HG03175 (cell line): Measurements from ENCODE around the gene CAPN13.

Source experiments
- ATAC-seq: cut with Tn5 transposase; IDR thresholded peaks from one replicate; pipeline ENCODE4 v1.9.1; 2021; ENCODE audit warnings: mild to moderate bottlenecking, moderate library complexity; ENCODE audit not compliant: unreplicated experiment

CAPN13 gene

DNA sequence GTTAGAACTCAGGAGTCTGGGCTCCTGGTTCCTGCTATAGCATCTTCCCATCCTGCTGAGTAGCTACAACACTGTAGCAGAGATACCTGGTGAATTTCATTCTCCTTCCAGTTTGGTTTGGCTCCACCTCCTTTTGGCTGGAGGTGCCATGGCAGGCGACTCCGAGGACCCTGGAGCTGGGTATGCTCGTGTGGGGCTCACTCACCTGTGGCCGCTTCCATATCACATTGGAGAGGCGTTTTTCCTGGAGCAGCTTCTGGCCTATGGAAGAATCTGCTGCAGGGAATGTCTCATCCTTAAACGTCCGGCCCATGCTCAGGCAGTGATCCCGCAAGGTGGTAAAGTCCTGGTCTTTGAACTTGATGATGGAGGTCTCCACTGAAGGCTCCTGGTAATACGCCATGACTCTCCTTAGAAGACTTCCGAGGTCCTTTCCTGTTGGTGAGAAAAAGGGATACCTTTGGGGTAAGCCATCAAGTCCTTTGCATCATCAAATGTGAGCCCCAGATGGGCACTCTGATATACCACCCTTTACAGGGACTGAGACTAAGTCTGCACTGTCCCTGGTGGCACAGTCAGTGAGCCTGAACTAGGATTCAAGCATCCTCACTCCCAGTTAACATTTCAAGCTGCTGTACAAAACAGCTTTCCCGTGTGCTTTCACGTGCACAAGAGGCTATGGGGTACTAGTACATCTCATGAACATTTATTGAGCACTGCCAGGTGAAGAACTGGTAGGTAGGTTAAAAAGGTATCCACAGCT lies 20.1 kb downstream of the CAPN13 start:
- no peak for ATAC-seq

DNA sequence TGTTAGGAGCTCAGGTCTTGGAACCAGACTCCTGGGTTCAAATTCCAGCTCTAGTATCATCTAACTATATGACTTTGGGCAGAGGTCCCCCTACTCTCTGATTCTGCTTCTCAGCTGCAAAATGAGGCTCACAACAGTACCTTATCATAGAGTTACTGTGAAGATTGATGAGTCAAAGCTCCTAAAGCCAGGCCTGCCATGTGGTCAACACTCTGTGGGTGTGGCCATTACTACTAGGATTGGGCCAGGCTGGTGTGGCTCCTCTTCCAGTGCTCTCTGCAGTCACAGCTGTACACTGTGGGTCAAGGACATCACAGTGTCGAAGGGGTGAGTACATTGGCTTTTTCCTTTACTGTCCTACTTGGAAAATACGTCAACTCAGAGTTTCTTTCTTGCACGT lies 22.6 kb downstream of the CAPN13 start:
- no peak for ATAC-seq

DNA sequence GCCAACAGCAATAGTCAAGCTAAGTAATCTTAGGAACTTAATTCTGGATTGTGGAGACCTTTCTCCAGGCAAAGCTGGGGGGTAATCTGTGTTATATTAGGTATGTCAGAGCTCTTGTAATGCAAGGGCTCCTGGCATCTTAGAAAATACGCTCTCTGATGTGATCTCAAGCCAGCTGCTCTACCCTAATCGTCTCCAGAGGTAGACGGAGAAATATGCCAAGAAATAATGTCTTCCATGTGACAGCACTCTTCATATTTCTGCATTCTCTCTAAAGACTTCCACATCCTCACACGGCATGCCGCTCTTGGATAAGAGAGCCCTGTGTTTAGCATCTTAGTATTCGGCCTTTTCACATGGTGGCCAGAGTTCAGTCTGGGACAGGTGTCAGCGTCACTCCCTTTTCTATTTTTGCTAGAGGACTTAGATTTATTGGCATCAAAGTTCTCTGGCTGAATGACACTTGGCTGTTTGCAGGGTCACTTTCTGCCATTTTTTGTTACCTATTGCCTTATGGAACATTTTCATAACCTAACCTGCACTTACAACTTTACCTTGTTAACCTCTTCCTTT lies 25.2 kb downstream of the CAPN13 start:
- no peak for ATAC-seq

DNA sequence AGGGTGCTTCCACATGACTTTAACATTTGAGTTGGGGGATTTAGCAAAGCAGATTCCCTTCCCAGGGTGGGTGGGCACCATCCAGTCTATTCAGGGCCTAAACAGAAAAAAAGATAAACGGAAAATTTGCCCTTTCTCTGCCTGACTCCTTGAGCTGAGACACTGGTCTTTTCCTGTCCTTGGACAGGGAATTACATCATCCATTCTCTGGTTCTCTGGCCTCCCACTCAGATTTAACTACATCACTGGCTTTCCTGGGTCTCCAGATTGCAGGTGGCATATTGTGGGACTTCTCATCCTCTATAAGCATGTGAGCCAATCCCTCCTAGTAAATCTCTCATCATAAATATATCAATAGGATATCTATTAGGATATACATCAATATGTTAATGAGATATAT lies 25.8 kb downstream of the CAPN13 start:
- no peak for ATAC-seq

DNA sequence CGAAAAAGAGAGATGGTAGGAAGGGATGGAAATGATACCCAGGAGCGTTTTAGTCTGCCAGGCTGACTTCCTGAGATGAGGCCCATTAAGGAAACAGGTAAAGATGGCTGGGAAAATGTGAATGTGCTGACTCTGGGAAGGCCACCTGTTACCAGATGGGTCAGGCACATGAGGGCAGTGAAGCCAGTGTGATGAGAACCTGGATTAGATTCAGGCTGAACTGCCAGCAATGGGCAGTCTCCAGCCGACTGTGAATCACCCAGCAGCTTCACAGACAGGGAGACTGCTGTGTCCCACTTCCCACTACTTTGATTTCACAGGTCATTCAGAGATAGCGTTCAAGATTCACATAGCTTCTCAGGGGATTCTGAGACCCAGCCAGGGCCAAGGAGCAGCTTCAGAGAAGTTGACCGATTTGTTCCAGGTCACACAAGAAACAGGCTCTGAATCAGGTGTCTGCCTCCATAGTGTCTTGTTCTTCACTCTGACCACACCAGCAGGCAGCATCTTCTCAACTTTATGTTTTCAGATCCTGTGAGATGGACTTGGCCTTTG lies 26.4 kb downstream of the CAPN13 start:
- no peak for ATAC-seq

DNA sequence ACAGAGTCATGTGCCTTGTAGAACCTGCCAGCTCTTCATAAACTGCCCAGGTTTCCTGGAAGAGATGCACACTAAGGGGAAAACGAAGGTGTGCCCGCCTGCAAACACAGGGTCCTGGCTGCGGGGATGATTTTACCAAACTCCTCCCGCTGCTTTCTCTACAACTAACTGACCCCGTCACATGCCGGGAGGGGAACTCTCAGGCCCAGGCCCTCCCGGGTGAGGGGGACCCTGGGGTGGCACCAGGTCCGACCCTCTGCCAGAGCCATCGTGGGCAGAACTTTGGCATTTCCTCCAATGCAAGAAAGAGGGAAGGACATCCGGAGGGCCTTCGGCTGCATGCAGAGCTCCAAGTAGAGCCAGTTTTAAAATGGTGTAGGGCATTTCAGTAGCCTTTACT lies 28.6 kb downstream of the CAPN13 start:
- ATAC-seq, result no peak

DNA sequence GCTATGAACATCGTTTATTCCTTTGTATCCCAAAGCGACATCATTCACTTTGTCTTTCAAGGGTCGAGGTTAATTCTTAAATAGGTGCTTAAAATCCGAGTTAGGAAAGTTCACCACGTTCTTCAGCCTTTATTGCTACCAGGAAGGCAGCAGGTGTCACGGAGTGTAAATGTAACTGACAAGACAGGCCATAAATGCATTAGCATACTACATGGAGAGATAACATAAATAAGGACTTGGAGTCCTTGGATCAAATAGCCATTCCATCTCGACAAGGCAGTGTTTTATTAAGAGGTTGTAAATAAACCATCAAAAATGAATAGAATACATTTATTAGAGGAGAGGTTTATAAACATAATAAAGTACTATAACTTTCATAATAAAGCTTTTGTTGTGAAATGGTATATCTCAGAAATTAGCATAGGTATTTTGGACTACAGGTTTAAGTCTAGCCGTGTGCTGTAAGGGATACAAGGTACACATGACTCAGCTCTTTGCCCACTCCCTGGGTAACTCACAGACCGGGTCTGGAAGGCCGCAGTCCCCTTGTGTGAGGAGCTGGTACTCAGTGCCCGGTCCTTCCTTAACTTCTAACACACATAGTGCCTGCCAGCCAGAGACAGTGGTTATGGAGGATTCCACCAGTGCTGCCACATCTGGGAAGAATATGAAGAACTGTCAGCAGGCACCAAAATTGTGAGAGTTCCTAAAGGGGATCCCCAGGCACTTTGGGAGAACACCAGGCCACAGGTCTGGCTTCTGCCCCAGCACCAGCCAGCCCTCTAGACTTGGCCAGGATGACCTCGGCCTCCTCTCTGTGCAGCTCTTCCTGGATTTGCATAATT lies 29.4 kb downstream of the CAPN13 start:
- no peak for ATAC-seq

DNA sequence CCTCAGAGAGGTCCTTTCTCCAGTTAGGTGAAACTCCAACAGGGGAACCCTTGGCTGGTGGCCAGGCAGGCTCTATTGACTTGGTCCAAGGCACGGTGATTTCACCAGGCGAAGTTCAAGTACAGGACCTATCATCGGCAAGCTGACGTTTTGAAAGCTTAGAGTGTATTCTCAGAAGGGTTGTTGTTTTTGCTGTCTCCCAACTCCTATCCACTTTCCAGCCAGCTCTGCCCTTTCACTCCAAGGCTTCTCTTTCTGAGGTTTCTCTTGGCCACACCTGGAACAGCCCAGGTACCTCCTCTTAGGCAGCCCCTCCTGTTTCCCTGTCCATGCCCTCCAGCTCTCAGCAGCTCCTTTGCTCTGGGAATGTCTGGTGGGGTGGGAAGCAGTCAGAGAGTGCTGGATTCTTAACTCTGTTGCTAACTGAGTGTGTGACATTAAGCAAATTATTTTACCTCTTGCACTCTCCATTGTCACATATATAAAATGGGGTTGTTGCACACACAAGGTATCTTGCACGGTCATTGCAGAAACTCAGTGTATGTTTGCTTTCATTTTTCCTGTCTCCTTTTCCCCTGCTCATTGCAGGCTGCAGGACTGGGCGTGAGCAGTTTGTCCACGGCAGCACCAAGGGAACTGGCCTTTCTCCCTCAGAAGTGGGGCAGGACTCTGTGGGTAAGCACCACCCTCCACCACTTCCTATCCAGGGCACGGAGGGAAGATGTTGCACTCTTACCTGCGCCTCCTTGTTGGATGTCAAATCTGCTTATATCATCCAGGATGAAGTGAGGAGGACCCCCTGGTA lies 30.2 kb downstream of the CAPN13 start:
- no peak for ATAC-seq

DNA sequence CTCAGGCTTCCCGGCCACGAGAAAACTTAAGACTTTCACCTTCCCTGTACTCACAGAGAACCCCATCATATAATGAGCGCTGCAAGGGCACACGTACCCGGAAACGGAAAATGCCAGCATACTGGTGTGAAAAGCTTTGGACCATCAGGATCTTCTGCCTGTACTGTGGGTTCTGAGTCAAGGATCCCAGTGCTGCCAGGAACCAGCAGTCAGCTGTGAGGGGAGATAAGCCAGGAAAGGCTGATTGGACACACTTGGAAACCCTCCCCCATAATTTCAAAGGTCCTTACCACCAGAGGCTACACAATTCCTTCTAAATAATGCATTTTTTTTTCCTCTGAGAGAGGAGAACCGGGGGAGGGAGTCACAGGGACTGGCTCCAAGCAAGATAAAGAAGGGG lies 31.4 kb downstream of the CAPN13 start:
- no peak for ATAC-seq

DNA sequence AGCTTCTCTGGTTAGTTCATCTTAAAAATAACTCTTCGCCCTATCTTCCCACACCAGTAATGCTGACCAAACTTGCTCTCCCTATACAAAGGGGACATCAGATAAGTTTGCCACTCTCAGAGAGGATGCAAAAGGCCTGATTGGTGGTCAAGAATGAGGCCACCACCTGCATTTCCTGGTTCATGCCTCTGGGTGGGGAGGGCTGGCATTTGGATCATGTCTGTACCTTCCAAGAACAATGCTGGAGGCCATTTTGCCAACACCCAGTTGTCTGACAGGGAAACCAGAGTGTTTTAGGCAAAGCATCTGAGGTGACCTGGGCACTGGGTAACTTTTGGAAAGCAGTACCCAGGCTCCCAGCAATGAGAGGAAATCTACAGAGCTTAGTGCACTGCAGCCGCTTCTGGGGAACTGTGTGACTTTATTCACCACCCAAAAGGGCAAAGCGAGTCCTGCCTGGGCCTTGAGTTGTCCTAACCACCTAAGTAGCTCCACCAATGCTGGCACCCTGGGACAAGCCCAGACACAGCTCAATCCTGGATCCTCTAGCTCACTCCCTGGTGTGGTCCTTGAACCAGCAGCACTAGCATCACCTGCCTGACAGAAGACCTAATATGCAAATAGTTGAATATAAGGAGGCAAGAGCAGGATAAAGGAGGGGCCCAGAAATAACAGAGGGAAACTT lies 35.1 kb downstream of the CAPN13 start:
- no peak for ATAC-seq

DNA sequence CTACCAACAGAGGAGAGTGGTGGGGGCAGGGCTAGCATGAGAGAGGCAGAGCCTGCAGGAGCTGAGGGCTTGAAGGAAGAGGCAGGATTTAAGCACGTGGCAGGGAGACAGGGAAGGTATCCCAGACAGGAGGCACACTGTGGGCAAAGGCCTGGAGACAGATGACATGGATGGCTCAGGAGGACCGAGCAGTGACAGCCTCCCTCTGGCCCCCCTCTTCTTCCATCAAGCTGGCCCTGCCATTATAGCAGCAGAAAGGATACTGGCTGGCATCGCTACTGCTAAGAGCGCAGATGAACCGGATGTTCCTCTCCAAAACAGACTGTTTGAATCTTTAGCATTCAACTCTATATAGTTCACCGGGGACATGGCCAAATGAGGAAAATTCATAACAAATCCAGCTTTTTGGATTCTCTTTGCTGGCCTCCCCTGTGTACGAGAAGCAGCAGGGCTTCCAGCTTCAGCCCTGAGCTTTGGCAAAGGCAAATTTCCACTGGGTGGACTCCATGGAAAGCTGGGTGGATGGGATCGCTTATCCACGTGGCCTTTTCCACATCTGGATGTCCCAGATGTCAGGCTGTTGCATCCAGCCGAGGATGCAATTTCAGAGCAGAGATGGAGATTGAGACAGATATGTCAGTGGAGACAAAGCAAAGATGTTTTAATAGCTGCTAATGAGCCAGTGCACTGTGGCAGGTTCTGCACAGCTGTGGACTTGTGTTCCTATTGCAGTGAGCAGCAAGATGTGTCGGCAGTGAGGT lies 36.2 kb downstream of the CAPN13 start:
- ATAC-seq, result no peak

DNA sequence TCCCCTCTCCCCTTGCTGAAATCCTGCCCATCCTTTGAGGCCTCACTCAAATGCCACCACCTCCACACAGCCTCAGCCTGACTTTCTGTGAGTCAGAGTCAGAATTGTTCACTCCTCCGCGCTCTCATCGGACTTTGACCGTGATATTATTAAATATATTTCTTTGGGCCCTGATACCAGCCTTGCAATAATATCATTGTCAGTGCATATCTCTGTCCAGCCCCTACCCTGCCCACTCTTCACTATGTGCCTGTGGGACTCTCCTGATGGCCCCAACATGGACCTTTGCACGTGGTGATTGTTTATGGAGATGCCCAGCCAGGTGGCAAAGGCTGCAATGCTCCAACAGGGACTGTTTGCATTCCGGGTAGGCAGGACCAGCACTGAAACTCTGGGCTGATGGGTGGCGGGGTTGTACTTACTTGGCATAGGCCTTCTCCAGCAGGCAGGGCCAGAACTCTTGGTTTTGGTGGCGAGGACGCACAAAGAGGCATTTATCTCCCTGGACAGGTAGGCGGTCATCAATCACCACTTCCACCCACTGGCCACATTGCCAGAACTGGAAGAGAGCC lies 37.3 kb downstream of the CAPN13 start:
- ATAC-seq, result no peak

DNA sequence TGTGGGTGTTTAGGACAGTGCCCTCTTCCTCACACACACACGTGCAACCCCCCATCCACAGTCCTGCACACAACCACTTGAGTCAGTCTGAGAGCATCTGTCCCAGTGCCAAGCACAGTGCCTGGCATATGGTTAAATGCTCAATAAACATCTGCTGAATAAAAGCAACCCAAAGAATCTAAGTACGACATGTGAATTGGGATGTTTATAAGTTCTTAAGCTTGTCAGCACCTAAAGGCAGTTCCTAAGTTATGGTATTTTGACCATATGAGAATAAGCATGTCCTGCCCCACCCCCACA lies 37.8 kb downstream of the CAPN13 start:
- ATAC-seq, result no peak

DNA sequence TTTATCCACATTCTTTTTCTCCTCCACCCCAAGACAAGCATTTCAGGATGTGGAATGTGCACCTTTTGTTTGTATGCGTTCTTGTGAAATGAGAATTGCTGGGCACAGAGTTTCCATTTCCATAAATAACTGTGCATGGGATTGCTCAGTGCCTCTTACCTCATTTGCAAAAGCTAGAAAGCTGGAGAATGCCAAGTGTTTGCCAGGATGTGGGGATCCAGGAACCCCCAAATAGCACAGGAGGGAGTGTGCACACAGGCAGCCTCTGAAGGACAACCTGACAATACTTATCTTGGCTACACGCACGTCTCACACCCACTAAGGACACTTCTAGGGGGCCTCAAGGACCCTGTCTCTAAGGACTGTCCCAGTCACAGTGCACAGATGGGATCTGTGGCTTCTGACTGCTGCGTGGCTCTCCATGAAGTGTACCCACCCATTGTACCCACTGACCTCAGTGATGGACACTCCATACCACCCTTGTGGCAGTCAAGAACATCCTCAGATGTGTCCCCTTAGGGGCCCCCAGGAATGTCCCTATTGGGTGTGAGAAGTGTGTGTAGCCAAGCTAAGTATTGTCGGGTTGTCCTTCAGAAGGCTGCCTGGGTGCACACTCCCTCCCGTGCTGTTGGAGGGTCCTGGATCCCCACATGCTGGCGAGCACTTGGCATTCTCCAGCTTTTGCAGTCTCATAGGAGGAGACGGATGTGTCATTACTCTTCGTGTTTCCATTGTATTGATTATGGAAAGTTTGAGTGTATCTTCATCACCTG lies 38.4 kb downstream of the CAPN13 start:
- no peak for ATAC-seq

DNA sequence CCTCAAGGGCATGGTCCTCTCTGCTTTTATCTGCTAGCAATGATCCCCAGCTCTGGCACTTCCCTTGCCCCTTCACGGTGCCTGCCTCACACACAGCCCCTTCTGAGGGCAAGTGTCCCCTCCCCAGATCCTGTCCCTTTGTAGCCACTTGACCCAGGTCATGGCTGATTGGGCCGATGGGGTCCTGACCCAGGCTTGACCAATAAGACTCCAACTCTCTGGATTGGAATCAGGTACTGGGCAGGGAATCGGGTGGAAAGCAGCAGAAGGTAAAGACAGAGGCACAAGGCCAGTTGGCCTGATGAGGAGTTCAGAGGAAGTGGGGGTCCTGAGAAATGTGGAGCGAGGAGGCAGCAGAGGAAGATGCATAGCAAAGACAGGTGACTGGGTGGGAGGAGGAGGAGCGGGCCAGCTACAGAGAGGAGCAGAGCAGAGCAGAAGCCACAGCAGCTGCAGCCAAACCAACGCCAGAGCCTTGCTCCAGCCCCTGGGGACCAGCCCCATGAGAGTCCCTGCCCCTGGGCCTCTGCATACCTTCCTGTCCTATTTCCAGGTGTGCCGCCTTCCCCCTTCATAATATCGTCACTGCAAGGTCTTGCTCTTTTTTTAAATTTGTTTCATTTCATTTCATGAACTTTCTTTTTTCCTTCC lies 39.1 kb downstream of the CAPN13 start:
- no peak for ATAC-seq

DNA sequence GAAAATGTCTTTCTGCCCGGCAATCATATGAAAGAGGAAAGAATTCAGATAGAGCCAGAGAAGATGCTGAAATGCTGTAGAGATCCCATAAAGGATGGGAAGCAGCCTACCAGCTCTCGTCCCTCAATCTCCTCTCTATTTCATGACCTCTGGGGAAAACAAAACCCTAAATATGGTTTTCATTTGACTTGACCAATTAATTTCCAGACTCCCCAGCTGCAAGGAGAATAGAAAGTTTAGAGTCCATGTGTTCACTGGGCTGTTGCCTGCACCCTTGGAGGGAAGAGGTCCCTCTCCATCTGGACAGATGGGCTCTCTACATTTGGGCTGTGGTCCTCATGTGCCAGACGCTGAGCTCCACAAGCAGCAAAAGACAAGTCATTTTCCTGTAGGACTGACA lies 40.6 kb downstream of the CAPN13 start:
- no peak for ATAC-seq

DNA sequence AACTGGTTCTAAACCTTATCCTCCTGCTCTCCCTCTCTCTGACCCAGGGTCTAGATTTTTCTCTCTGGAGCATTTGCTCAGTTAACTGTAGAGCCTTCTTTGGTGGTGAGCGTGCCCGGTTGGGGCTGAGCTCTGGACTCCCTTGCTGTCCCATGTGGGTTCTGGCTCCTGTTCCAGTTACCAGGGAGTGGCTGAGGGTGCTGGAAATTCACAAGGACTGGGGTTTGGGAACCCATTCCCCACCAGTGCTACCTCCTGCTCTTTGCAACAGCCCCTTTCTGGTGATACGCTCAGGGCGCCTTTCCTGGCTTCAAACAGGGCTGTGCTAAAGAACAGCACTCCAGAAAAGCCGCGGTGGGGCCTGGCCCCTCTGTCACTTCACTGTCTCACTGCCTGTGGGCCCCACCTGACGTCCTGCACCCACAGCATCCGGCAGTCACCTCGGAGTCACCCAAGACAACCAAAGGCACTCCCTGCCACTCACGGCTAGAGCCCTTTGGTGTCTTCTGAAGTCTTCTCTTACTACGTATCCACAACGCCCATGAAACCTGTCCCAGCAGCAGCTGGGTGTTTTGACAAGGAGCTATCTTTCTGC lies 41.3 kb downstream of the CAPN13 start:
- ATAC-seq, result no peak

DNA sequence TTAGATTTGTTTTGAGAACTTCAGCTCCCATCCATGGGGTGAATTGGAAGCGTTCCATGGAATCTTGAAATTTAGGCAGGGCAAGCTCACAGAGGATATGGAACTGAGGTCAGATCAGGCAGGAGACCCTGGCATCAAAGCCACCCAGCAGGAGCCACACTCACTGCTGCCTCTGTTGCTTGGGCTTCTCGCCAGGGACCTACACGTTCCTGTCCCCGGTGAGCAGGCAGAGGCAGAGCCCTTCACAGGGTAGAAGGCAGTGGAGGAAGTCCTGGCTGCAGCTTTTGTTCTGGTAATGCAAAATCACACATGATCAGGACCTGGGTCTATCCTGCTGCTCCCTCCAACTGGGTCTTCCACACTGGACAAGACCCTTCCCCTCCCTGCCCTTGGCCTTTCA lies 42.1 kb downstream of the CAPN13 start:
- ATAC-seq, result no peak
